A204.1 (cell line): ENCODE measurements around the gene CD163L1.
"Not testable (repeated sequence)": the region's sequence is repeated elsewhere in the genome, so short reads cannot be mapped to it uniquely, and the experiment has no call there.

Experiments
- FAIRE-seq: peaks from 2 replicates; lab custom pipeline; 2012; peaks lifted over from hg19 to GRCh38; lab: Jason Lieb, UNC

The CD163L1 gene

DNA sequence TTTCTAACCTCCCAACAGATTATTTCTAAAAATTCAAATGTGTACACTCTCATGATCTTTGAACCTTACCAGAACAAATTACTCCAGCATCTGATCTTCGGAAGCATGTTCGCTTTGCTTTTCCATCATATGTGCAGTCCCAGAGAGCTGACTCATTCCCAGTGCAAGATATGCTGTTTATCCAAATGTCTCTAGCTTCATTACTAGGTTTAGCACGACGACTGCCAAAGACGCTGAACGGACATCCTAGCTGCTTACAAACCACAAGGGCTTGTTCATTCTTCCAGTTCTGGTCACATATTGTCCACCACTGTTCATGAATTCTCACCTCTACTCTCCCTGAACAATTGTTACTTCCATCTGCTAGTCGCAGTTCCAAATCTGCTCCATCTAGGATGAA, 40.5 kb downstream of the CD163L1 start:
- FAIRE-seq = no peak

- no peak for FAIRE-seq
Observed at GRCh38 chr12:7399089-7399488, 44.9 kb downstream of the CD163L1 start.

- no peak for FAIRE-seq
Observed at GRCh38 chr12:7396418-7396817, 47.5 kb downstream of the CD163L1 start.

GRCh38 chr12:7395950-7396349, 48.0 kb downstream of the CD163L1 start:
- no peak for FAIRE-seq

DNA sequence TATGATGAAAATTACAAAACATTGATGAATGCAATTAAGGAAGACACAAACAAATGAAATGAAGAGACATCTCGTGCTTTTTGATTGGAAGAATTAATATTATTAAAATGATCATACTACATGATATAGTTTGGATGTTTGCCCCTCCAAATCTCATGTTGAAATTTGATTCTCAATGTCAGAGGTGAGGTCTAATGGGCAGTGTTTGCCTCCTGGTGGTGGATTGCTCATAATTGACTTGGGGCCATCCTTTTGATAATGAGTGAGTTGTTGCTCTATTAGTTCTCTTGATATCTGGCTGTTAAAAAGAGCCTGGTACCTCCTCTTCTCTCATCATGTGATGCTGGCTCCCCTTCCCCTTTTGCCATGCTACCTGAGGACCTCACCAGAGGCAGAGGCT, 56.7 kb downstream of the CD163L1 start:
- FAIRE-seq = no peak

DNA sequence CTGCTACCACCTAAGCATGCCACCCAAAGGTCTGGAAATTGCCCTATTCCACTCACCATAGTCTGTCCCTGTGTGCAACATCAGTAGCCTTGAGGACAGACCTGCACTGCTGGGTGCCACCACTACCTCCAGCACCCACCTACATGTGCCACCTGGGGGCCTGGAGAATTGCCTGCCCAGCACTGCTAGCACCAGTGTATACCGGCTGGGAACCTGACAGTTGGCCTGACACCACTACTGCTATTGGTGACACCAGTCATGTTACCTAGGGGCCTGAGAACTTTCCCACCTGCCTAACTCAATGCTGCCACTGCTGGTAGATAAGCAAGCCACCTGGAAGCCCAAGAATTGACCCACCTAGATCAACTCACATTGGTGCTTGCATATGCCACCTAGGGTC, 60.8 kb downstream of the CD163L1 start:
- no peak for FAIRE-seq

DNA sequence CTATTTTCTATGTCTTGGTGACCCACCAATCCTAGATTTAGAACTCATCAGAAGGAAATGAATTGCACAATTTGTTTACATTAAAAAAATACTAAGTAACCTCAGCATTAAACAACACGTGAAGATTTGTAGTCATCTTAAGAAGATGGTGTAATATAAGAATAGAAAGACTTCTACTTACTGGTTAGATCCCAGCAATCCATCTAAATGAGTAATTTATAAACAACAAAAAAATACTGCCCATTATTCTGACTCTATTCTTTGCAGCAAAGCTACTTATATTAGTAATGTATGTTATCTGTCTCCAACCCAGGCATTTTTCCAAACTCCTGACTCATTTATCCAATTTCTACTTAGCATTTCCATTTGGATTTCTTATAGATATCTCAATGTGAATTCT, 67.8 kb downstream of the CD163L1 start:
- no peak for FAIRE-seq

GRCh38 chr12:7375145-7375543, 68.8 kb downstream of the CD163L1 start:
- FAIRE-seq = no peak

- FAIRE-seq = no peak
Observed at GRCh38 chr12:7374423-7375144, 69.4 kb downstream of the CD163L1 start.

GRCh38 chr12:7373226-7373625, 70.7 kb downstream of the CD163L1 start:
- no peak for FAIRE-seq

DNA sequence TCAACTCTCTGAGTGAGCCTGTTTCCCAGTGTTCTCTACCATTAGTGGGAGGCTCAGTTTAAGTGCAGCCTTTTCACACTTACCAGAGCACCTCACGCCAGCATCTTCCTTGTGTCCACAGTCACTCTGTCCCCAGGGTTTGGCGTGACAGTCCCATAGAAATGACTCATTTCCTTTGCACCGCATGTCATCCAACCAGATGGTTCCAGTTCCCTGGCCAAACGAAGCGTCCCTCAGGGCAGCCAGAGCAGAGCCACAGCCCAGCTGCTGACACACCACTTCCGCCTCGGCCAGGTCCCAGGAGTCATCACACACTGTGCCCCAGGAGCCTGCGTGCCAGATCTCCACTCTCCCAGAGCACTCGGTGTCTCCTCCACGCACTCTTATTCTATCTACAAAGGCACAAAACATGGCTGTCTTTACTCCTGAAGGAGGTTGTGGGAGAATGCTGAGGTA, 74.7 kb downstream of the CD163L1 start:
- FAIRE-seq = no peak

- FAIRE-seq = no peak
Observed at GRCh38 chr12:7362734-7363133, 81.2 kb downstream of the CD163L1 start.

- no peak for FAIRE-seq
Observed at GRCh38 chr12:7361265-7361664, 82.7 kb downstream of the CD163L1 start.

DNA sequence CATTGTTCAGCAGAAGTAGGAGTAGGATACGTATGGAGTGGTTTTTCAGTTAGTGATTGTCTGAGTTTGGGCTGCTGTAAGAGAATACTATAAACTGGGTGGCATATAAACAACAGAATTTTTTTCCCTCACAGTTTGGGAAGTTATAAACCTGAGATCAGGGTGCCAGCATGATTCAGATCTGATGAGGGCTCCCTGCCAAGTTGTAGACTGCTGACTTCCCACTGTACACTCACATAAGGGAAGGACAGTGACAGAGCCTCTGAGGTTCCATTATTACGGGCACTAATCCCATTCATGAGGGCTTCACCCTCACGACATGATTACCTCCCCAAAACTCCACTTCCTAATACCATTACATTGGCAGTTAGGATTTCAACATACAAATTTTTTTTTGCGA, 89.4 kb downstream of the CD163L1 start:
- no peak for FAIRE-seq

DNA sequence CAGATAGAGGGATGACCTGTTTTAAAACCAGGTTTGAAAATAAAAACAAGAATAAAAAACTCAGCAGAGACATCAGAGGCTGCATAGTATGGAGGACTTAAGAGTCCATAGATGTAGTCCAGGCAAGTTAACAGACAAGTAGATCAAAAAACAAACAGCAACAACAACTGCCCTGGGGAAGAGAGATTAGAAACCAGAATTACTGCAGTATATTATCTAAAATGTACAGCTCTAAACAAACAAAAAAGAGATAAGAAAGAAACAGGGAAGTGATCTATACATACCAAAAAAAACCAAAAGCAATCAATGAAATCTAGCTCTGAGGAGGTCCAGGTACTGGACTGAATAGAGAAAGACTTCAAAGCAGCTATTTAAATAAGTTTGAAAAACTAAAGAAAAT, 91.3 kb downstream of the CD163L1 start:
- no peak for FAIRE-seq

DNA sequence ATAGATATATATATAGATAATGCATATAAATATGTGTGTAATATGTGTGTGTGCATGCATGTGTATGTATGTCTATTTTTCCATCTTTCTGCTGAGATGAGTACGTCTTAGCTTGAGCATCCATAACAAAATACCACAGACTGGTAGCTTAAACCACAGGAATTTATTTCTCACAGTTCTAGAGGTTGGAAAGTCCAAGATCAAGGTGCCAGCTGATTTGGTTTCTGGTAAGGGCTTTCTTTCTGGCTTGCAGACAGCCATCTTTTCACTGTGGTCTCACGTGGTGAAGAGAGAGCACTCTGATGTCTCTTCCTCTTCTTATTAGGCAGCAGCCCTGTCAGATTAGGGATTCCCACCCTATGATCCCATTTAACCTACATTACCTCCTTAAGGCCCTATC, 92.8 kb downstream of the CD163L1 start:
- no peak for FAIRE-seq

DNA sequence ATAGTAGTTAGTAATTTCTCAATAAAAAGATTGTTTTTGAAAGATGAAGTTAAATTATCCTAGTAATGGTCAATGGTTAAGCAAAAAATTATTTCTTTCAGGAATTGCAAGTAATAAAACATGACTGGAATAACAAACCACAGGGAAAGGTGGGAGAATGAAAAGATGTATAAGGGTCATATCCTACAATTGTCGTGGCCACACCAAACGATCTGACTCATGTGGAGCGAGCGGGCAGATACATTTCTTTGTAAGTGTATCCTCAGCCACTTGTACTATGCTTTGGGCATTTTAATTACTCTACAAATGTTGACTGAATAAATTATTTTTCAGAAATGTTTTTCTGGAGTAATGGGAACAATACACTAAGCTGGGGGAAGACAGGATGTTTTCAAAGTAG, 94.5 kb downstream of the CD163L1 start:
- FAIRE-seq = no peak

- FAIRE-seq = no peak
Observed at GRCh38 chr12:7346551-7347225, 97.3 kb downstream of the CD163L1 start.

DNA sequence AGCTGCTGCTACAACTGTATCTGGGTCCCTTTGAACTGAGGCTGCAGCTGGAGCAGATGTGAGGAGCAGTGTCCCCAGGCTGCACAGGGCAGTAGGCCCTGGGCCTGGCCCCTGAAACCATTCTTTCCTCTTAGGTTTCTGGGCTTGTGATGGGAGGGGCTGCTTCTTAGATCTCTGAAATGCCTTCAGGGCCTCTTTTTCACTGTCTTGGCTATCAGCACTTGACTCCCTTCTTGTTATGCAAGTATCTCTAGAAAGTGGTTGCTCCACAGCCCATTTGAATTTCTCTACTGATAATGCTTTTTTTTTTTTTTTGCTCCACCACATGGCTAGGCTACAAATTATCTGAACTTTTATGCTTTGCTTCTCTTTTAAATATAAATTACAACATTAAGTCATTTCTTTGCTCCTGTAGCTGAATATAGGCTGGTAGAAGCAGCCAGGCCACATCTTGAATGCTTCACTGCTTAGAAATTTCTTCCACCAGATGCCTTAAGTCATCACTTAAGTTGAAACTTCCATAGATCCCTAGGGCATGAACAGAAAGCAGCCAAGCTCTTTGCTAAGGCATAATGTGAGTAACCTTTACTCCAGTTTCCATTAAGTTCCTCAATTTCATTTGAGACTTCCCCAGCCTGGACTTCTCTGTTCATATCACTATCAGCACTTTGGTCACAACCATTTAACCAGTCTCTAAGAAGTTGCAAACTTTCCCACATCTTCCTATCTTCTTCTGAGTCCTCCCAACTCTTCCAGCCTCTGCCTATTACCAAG, 98.9 kb downstream of the CD163L1 start:
- no peak for FAIRE-seq

DNA sequence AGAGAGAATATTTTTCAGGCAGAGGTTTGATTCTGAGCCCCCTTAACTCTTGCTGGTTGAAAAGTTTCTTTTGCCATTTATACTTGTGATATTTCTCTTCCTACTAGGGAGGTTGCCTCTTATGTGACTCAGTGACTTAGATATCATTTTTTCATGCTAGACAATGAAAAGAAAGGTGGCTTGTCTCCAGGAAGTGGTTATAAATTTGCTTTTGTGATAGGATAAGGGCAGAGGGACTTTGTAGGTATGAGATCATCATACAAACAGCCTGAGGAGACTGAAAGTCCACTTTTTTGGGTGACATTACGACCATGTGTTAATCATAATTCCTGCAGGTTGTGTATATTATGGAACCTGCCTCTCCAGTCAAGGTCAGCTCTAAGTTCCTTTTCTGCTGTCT, 104.3 kb downstream of the CD163L1 start:
- no peak for FAIRE-seq

GRCh38 chr12:7337790-7338189, 106.2 kb downstream of the CD163L1 start:
- FAIRE-seq = not testable (repeated sequence)

- no peak for FAIRE-seq
Observed at GRCh38 chr12:7327918-7328317, 116.0 kb downstream of the CD163L1 start.

DNA sequence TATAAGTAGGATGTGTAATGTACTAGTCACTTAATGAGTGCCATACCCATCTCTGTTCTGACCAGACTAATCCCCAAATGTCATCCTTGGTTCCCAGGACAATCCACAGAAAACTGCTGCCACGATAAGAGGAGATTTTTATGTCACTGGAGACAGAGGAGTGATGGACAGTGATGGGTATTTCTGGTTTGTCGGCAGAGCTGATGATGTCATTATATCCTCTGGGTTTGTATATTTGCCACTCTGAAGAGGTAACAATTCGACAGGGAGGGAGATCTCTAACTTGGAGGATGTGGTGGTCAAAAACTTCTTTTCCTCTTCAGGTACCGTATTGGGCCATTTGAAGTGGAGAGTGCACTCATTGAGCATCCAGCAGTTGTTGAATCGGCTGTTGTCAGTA, 119.8 kb downstream of the CD163L1 start:
- no peak for FAIRE-seq
